Spleen (tissue), 7 donors: ENCODE measurements around the gene CHRM4.

Experiments used
- POLR2A ChIP-seq, 3 donors: fragments of 450-650 bp; IDR thresholded peaks; one replicate each; pipeline ENCODE4 v1.5.1; 2017; ENCODE audit warnings: antibody characterized with exemption in 3 of 3, mild to moderate bottlenecking in 1 of 3
- POLR2AphosphoS5 ChIP-seq, 3 donors: sonication (generic); formaldehyde crosslinking; IDR thresholded peaks; one replicate each; pipeline ENCODE4 v1.5.1; 2017; ENCODE audit warnings: antibody characterized with exemption in 3 of 3
- TF ChIP-seq, protein P1 (sequence below), 11 experiments: fragments of 200-600 bp in 7 of 11; fragments of 450-650 bp in 4 of 11; sonication (generic) in 4 of 11; IDR thresholded peaks in 8 of 11; conservative IDR thresholded peaks in 3 of 11; 1 replicate in 7 of 11; 2 replicates in 4 of 11; pipeline versions ENCODE4 v1.4.0 to v1.8.0; 2016 to 2021; ENCODE audit warnings: antibody characterized with exemption in 11 of 11, inconsistent platforms in 4 of 11, mild to moderate bottlenecking in 1 of 11
- donor health status: DM: no; HTN: no; CAD: no; lungs with moderate emphysema.
- donor health status: DM: no; HTN: no; CAD: no.
- donor health status: DM: no; HTN: no; CAD: no.

DNA sequence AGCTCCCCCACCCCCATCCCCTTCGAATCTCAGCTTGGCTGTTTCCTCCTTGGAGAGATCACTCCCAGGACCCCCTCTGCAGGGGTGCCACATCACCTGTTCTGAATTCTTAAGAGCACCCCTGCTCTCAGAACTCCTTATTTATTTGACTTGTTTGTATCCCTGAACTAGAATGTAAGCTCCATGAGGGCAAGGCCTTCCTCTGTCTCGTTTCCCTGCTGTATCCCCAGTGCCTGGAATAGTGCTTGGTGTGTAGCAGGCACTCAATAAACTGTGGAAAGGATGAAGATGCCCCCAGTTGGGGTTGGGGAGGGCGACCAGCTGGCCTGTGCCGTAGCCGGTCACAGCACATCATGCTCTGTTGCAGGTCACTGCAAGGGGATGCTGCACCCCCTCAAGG, 13.7 kb downstream of the CHRM4 start:
- TF ChIP-seq, protein P1, sequence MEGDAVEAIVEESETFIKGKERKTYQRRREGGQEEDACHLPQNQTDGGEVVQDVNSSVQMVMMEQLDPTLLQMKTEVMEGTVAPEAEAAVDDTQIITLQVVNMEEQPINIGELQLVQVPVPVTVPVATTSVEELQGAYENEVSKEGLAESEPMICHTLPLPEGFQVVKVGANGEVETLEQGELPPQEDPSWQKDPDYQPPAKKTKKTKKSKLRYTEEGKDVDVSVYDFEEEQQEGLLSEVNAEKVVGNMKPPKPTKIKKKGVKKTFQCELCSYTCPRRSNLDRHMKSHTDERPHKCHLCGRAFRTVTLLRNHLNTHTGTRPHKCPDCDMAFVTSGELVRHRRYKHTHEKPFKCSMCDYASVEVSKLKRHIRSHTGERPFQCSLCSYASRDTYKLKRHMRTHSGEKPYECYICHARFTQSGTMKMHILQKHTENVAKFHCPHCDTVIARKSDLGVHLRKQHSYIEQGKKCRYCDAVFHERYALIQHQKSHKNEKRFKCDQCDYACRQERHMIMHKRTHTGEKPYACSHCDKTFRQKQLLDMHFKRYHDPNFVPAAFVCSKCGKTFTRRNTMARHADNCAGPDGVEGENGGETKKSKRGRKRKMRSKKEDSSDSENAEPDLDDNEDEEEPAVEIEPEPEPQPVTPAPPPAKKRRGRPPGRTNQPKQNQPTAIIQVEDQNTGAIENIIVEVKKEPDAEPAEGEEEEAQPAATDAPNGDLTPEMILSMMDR (IDR thresholded peaks at IDR 0.05 in 8 of 11, conservative IDR thresholded peaks at IDR 0.05 in 3 of 11), result no peak
- TF ChIP-seq POLR2A (IDR thresholded peaks at IDR 0.05) (no peak), POLR2AphosphoS5 (IDR thresholded peaks at IDR 0.05) (no peak)
